SK-N-SH (cell line): ENCODE results near the gene IL16. TPM values are rescaled to one million over a fixed set of nuclear protein-coding genes. Genes with fewer than 3 reads are reported as not detected.

Experiments
- CTCF ChIA-PET: fragments of 300-600, 350-600 bp; formaldehyde crosslinking; extraction: SDS; loops from one replicate; lab custom pipeline; 2021; lab: Yijun Ruan, JAX
- POLR2A ChIA-PET: fragments of 350-600 bp; sonication (Branson Sonifier 250); formaldehyde crosslinking; extraction: SDS; loops from one replicate; lab custom pipeline; 2020; ENCODE audit warnings: antibody characterized with exemption, inconsistent platforms; lab: Yijun Ruan, JAX
- DNase-seq: peaks from one replicate; pipeline ENCODE4 v3.0.0; 2012
- H2AFZ ChIP-seq: fragments of 200-600 bp; sonication (generic); 2 replicates; pipeline ENCODE4 v1.8.1; 2016; ENCODE audit warnings: antibody characterized with exemption, mild to moderate bottlenecking, low read depth
- H3F3A ChIP-seq: fragments of 200-600 bp; sonication (generic); replicated peaks from 2 replicates; pipeline ENCODE3; 2016; ENCODE audit warnings: antibody characterized with exemption, mild to moderate bottlenecking; ENCODE audit not compliant: insufficient read depth
- H3K27ac ChIP-seq, 2 experiments: fragments of 200-500 bp in 1 of 2; fragments of 200-600 bp in 1 of 2; sonication (Bioruptor generic) in 1 of 2; sonication (generic), shearing (Covaris generic) in 1 of 2; 2 replicates each; pipeline versions ENCODE4 v1.5.1 to v1.6.1; 2014 to 2016; ENCODE audit warnings: low read depth in 2 of 2, inconsistent platforms in 1 of 2, low read length in 1 of 2, mild to moderate bottlenecking in 1 of 2, mixed read lengths in 1 of 2
- H3K27me3 ChIP-seq: fragments of 200-600 bp; sonication (generic), shearing (Covaris generic); 2 replicates; pipeline ENCODE4 v1.6.1; 2016; ENCODE audit warnings: mixed run types; ENCODE audit not compliant: insufficient read depth
- H3K36me3 ChIP-seq, 2 experiments: fragments of 200-500 bp in 1 of 2; fragments of 200-600 bp in 1 of 2; sonication (Bioruptor generic) in 1 of 2; sonication (generic) in 1 of 2; replicated peaks in 1 of 2; 2 replicates each; pipeline versions ENCODE3 to v1.5.1; 2014 to 2016; ENCODE audit warnings: low read length in 1 of 2, mild to moderate bottlenecking in 1 of 2; ENCODE audit not compliant: insufficient read depth in 2 of 2, control insufficient read depth in 1 of 2
- H3K4me1 ChIP-seq, 2 experiments: fragments of 200-500 bp in 1 of 2; fragments of 200-600 bp in 1 of 2; sonication (Bioruptor generic) in 1 of 2; sonication (generic), shearing (Covaris generic) in 1 of 2; 2 replicates each; pipeline versions ENCODE4 v1.5.1 to v1.6.1; 2014 to 2016; ENCODE audit warnings: low read depth in 1 of 2, low read length in 1 of 2, mixed run types in 1 of 2; ENCODE audit not compliant: insufficient read depth in 2 of 2, control insufficient read depth in 1 of 2
- H3K4me2 ChIP-seq: fragments of 200-600 bp; sonication (generic), shearing (Covaris generic); 2 replicates; pipeline ENCODE4 v1.6.1; 2017; ENCODE audit warnings: mixed run types
- H3K4me3 ChIP-seq, 2 experiments: fragments of 200-500 bp in 1 of 2; fragments of 200-600 bp in 1 of 2; sonication (Bioruptor generic) in 1 of 2; sonication (generic), shearing (Covaris generic) in 1 of 2; 2 replicates each; pipeline versions ENCODE4 v1.5.1 to v1.8.1; 2014 to 2016; ENCODE audit warnings: low read depth in 2 of 2, inconsistent platforms in 1 of 2, low read length in 1 of 2, mild to moderate bottlenecking in 1 of 2, mixed read lengths in 1 of 2, moderate library complexity in 1 of 2
- H3K79me2 ChIP-seq: fragments of 200-600 bp; sonication (generic); 2 replicates; pipeline ENCODE4 v1.8.1; 2017; ENCODE audit warnings: mild to moderate bottlenecking; ENCODE audit not compliant: insufficient read depth
- H3K9ac ChIP-seq: fragments of 200-600 bp; sonication (generic); 2 replicates; pipeline ENCODE4 v1.6.1; 2017; ENCODE audit warnings: mixed run types
- H3K9me2 ChIP-seq: fragments of 200-600 bp; sonication (generic); 2 replicates; pipeline ENCODE4 v1.6.1; 2017; ENCODE audit warnings: mixed run types
- H3K9me3 ChIP-seq: fragments of 200-600 bp; sonication (generic); 2 replicates; pipeline ENCODE4 v1.6.1; 2017; ENCODE audit warnings: mixed run types, mild to moderate bottlenecking, moderate library complexity
- H4K20me1 ChIP-seq: fragments of 200-600 bp; sonication (generic); 2 replicates; pipeline ENCODE4 v1.6.1; 2017; ENCODE audit warnings: mild to moderate bottlenecking, mixed run types; ENCODE audit not compliant: insufficient read depth
- CHD2 ChIP-seq: fragments of 150-350 bp; IDR thresholded peaks from 2 replicates; pipeline ENCODE4 v1.6.1; 2018; ENCODE audit warnings: low read length; ENCODE audit not compliant: partially characterized antibody
- EP300 ChIP-seq, 2 experiments: IDR thresholded peaks; 2 replicates each; pipeline versions ENCODE4 v1.4.0 to v1.6.1; 2012; ENCODE audit warnings: borderline replicate concordance in 1 of 2, low read depth in 1 of 2, low read length in 1 of 2
- FOXJ3 ChIP-seq: sonication (generic); formaldehyde crosslinking; IDR thresholded peaks from 2 replicates; pipeline ENCODE4 v1.5.1; 2020; ENCODE audit warnings: mild to moderate bottlenecking, missing genetic modification reagents
- GABPA ChIP-seq: IDR thresholded peaks from 2 replicates; pipeline ENCODE4 v1.4.0; 2012; ENCODE audit warnings: low read depth, mild to moderate bottlenecking
- GATA2 ChIP-seq: sonication (generic); formaldehyde crosslinking; IDR thresholded peaks from 2 replicates; pipeline ENCODE4 v1.5.0; 2020; ENCODE audit warnings: mild to moderate bottlenecking, missing genetic modification reagents
- MEF2A ChIP-seq: IDR thresholded peaks from 2 replicates; pipeline ENCODE4 v1.4.0; 2012; ENCODE audit warnings: low read depth, borderline replicate concordance
- NRF1 ChIP-seq: IDR thresholded peaks from 2 replicates; pipeline ENCODE4 v1.6.1; 2012; ENCODE audit warnings: low read depth, mild to moderate bottlenecking, low read length
- POLR2AphosphoS5 ChIP-seq: IDR thresholded peaks from 2 replicates; pipeline ENCODE4 v1.6.1; 2012; ENCODE audit warnings: low read depth, low read length
- RCOR1 ChIP-seq: fragments of 150-350 bp; IDR thresholded peaks from 2 replicates; pipeline ENCODE4 v1.6.1; 2017; ENCODE audit warnings: antibody characterized with exemption, low read length
- RXRA ChIP-seq: IDR thresholded peaks from 2 replicates; pipeline ENCODE4 v1.4.0; 2012; ENCODE audit warnings: low read depth, mild to moderate bottlenecking, borderline replicate concordance
- SIN3A ChIP-seq: IDR thresholded peaks from 2 replicates; pipeline ENCODE4 v1.6.1; 2012; ENCODE audit warnings: low read depth, mild to moderate bottlenecking, low read length, moderate library complexity, borderline replicate concordance
- TAF1 ChIP-seq: IDR thresholded peaks from 2 replicates; pipeline ENCODE4 v1.6.1; 2012; ENCODE audit warnings: low read depth, mild to moderate bottlenecking, low read length, moderate library complexity, borderline replicate concordance
- TCF12 ChIP-seq: IDR thresholded peaks from 2 replicates; pipeline ENCODE4 v1.4.0; 2012
- TEAD4 ChIP-seq: IDR thresholded peaks from 2 replicates; pipeline ENCODE4 v1.4.0; 2012; ENCODE audit warnings: mild to moderate bottlenecking, borderline replicate concordance; ENCODE audit not compliant: insufficient read depth
- YY1 ChIP-seq: IDR thresholded peaks from 2 replicates; pipeline ENCODE4 v1.4.0; 2012; ENCODE audit warnings: low read depth, mild to moderate bottlenecking
- polyA plus RNA-seq, 3 experiments: library from polyadenylated mRNA; depleted of rRNA; stranded (reverse); fragments of >200 nt; gene quantifications; 2 replicates each; pipeline ENCODE4 v1.2.3, GENCODE V29; 2012
- TF ChIP-seq, protein P1 (sequence below): IDR thresholded peaks from 2 replicates; pipeline ENCODE4 v1.4.0; 2012; ENCODE audit warnings: low read depth, borderline replicate concordance
- TF ChIP-seq, protein P2 (sequence below): fragments of 150-350 bp; IDR thresholded peaks from 2 replicates; pipeline ENCODE4 v1.6.1; 2016; ENCODE audit warnings: mild to moderate bottlenecking, low read depth, low read length
- TF ChIP-seq, protein P3 (sequence below): fragments of 200-600 bp; sonication (generic); IDR thresholded peaks from 2 replicates; pipeline ENCODE4 v1.6.1; 2017; ENCODE audit warnings: antibody characterized with exemption, mild to moderate bottlenecking, moderate library complexity
- TF ChIP-seq, protein P4 (sequence below): IDR thresholded peaks from 2 replicates; pipeline ENCODE4 v1.6.1; 2012; ENCODE audit warnings: mild to moderate bottlenecking, low read depth, low read length, moderate library complexity

The IL16 gene
- polyA plus RNA-seq, 1 of the 3 experiments (the other 2 are of a cell fraction): not detected

DNA sequence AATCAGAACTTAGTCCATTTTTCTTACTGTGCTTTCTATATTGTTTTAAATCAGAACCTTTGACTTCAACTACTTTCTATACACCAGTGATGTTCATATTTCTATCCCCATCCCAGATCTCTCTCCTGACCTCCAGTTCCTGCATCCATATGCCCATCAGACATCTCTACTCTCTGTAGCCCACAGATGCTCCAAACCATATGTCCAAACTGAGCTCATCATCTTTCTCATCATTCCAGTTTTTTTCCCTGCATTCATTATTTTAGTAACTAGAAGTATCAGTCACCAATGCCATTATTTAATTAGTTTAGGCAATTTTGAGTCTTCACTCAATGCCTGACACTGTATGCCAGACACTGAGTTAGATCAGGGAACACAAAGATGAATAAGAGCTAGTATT lies 25.4 kb upstream of the IL16 start:
- H3K9me2 ChIP-seq: no peaks in the 10 kb centered on the region
- no peak overlapping the region for H3K4me3 ChIP-seq
- no peak overlapping the region for H2AFZ ChIP-seq
- H3K79me2 ChIP-seq: no peaks in the 10 kb centered on the region
- no peak for DNase-seq
- no peaks in the 10 kb centered on the region for H3K36me3 ChIP-seq
- H3K27me3 ChIP-seq: no peaks in the 10 kb centered on the region
- no peaks in the 10 kb centered on the region for H3K9me3 ChIP-seq
- H3F3A ChIP-seq: no peaks in the 10 kb centered on the region
- H4K20me1 ChIP-seq: no peaks in the 10 kb centered on the region
- ChIA-PET POLR2A (no interaction called here), CTCF (interaction anchor here (0.9 to 2.9 kb wide), 3 partner anchors 10 to 239 kb away, joined by 3 to 11 read pairs (median 4); no protein-coding TSS in a partner anchor)
- H3K9ac ChIP-seq: no peak overlapping the region
- TF ChIP-seq, protein P1, sequence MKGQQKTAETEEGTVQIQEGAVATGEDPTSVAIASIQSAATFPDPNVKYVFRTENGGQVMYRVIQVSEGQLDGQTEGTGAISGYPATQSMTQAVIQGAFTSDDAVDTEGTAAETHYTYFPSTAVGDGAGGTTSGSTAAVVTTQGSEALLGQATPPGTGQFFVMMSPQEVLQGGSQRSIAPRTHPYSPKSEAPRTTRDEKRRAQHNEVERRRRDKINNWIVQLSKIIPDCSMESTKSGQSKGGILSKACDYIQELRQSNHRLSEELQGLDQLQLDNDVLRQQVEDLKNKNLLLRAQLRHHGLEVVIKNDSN: no peak
- TF ChIP-seq, protein P2, sequence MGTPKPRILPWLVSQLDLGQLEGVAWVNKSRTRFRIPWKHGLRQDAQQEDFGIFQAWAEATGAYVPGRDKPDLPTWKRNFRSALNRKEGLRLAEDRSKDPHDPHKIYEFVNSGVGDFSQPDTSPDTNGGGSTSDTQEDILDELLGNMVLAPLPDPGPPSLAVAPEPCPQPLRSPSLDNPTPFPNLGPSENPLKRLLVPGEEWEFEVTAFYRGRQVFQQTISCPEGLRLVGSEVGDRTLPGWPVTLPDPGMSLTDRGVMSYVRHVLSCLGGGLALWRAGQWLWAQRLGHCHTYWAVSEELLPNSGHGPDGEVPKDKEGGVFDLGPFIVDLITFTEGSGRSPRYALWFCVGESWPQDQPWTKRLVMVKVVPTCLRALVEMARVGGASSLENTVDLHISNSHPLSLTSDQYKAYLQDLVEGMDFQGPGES: no peak
- no peak for TF ChIP-seq RXRA
- TF ChIP-seq SIN3A: no peak
- TF ChIP-seq TCF12: no peak
- TF ChIP-seq GABPA: no peak
- TF ChIP-seq MEF2A: no peak
- no peak for TF ChIP-seq POLR2AphosphoS5
- no peak for TF ChIP-seq TEAD4
- TF ChIP-seq YY1: no peak
- no peak for TF ChIP-seq CHD2
- TF ChIP-seq GATA2 (CRISPR knock-in tag): no peak
- no peak for TF ChIP-seq NRF1
- TF ChIP-seq, protein P3, sequence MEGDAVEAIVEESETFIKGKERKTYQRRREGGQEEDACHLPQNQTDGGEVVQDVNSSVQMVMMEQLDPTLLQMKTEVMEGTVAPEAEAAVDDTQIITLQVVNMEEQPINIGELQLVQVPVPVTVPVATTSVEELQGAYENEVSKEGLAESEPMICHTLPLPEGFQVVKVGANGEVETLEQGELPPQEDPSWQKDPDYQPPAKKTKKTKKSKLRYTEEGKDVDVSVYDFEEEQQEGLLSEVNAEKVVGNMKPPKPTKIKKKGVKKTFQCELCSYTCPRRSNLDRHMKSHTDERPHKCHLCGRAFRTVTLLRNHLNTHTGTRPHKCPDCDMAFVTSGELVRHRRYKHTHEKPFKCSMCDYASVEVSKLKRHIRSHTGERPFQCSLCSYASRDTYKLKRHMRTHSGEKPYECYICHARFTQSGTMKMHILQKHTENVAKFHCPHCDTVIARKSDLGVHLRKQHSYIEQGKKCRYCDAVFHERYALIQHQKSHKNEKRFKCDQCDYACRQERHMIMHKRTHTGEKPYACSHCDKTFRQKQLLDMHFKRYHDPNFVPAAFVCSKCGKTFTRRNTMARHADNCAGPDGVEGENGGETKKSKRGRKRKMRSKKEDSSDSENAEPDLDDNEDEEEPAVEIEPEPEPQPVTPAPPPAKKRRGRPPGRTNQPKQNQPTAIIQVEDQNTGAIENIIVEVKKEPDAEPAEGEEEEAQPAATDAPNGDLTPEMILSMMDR: no peak
- no peak for TF ChIP-seq TAF1
- TF ChIP-seq RCOR1: no peak
- TF ChIP-seq FOXJ3 (CRISPR knock-in tag): no peak
- TF ChIP-seq, protein P4, sequence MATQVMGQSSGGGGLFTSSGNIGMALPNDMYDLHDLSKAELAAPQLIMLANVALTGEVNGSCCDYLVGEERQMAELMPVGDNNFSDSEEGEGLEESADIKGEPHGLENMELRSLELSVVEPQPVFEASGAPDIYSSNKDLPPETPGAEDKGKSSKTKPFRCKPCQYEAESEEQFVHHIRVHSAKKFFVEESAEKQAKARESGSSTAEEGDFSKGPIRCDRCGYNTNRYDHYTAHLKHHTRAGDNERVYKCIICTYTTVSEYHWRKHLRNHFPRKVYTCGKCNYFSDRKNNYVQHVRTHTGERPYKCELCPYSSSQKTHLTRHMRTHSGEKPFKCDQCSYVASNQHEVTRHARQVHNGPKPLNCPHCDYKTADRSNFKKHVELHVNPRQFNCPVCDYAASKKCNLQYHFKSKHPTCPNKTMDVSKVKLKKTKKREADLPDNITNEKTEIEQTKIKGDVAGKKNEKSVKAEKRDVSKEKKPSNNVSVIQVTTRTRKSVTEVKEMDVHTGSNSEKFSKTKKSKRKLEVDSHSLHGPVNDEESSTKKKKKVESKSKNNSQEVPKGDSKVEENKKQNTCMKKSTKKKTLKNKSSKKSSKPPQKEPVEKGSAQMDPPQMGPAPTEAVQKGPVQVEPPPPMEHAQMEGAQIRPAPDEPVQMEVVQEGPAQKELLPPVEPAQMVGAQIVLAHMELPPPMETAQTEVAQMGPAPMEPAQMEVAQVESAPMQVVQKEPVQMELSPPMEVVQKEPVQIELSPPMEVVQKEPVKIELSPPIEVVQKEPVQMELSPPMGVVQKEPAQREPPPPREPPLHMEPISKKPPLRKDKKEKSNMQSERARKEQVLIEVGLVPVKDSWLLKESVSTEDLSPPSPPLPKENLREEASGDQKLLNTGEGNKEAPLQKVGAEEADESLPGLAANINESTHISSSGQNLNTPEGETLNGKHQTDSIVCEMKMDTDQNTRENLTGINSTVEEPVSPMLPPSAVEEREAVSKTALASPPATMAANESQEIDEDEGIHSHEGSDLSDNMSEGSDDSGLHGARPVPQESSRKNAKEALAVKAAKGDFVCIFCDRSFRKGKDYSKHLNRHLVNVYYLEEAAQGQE: no peak
- no peak for TF ChIP-seq EP300 (IDR thresholded peaks at IDR 0.05; ENCODE audit: borderline replicate concordance in 1 of 2, low read depth in 1 of 2, low read length in 1 of 2)
- TF ChIP-seq, all 33 proteins: peak for 0
- no peak overlapping the region for H3K27ac ChIP-seq
- no peaks in the 10 kb centered on the region for H3K4me1 ChIP-seq
- no peak overlapping the region for H3K4me2 ChIP-seq
